DND-41 (cell line): Measurements from ENCODE around the gene MICALL2.

ENCODE experiments used
- EZH2 ChIP-seq: IDR thresholded peaks from 3 replicates; pipeline ENCODE4 v1.6.1; 2012; ENCODE audit warnings: borderline replicate concordance, low read depth, mild to moderate bottlenecking, moderate library complexity, low read length, inconsistent platforms; ENCODE audit not compliant: severe bottlenecking
- TF ChIP-seq, protein P1 (sequence below): IDR thresholded peaks from 2 replicates; pipeline ENCODE4 v1.5.1; 2012; ENCODE audit warnings: borderline replicate concordance, low read length, moderate library complexity, mild to moderate bottlenecking; ENCODE audit not compliant: poor library complexity, severe bottlenecking; ENCODE audit errors: extremely low read depth

- TF ChIP-seq, protein P1, sequence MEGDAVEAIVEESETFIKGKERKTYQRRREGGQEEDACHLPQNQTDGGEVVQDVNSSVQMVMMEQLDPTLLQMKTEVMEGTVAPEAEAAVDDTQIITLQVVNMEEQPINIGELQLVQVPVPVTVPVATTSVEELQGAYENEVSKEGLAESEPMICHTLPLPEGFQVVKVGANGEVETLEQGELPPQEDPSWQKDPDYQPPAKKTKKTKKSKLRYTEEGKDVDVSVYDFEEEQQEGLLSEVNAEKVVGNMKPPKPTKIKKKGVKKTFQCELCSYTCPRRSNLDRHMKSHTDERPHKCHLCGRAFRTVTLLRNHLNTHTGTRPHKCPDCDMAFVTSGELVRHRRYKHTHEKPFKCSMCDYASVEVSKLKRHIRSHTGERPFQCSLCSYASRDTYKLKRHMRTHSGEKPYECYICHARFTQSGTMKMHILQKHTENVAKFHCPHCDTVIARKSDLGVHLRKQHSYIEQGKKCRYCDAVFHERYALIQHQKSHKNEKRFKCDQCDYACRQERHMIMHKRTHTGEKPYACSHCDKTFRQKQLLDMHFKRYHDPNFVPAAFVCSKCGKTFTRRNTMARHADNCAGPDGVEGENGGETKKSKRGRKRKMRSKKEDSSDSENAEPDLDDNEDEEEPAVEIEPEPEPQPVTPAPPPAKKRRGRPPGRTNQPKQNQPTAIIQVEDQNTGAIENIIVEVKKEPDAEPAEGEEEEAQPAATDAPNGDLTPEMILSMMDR, result no peak
- TF ChIP-seq EZH2, result no peak
Measured at GRCh38 chr7:1410992-1411391, 48.3 kb downstream of the MICALL2 start.
